HCT116 (cell line): ENCODE results near the gene ZNF541. TPM values are rescaled to one million over a fixed set of nuclear protein-coding genes. Genes with fewer than 3 reads are reported as not detected.

ENCODE experiments used
- ATAC-seq: fragments of 200-7000 bp; cut with Tn5 transposase; 2 replicates; pipeline ENCODE4 v1.9.1; 2020; ENCODE audit warnings: mild to moderate bottlenecking, moderate library complexity
- BruUV-seq: library from RNA; stranded (reverse); fragments of 400-500 nt; replicated peaks from 2 replicates; lab custom pipeline; 2021; lab: Mats Ljungman, UMichigan
- CTCF ChIA-PET: fragments of 300-600 bp; sonication (Branson Sonifier 250); formaldehyde crosslinking; loops from one replicate; lab custom pipeline; 2021; ENCODE audit warnings: antibody characterized with exemption; lab: Charles Lee
- POLR2A ChIA-PET: fragments of 300-600, 350-600 bp; sonication (Branson Sonifier 250); formaldehyde crosslinking; loops from one replicate; lab custom pipeline; 2021; ENCODE audit warnings: antibody characterized with exemption; lab: Charles Lee
- RAD21 ChIA-PET, 2 experiments: fragments of 300-600 bp; sonication (Branson Sonifier 250); formaldehyde crosslinking; loops; one replicate each; lab custom pipeline; 2023; ENCODE audit warnings: low total read pairs in 2 of 2; ENCODE audit not compliant: uncharacterized antibody in 2 of 2, unreplicated experiment in 2 of 2, low non-redundant PET in 1 of 2; lab: Charles Lee
- DNase-seq: peaks from one replicate; pipeline ENCODE4 v3.0.0-alpha.2; 2010; ENCODE audit warnings: low read depth, low spot score
- H2AFZ ChIP-seq: fragments of 200-600 bp; shearing (Covaris generic), sonication (generic); 2 replicates; pipeline ENCODE4 v1.6.1; 2017; ENCODE audit warnings: low read depth, mixed run types, mixed read lengths, antibody characterized with exemption, low read length; ENCODE audit not compliant: poor library complexity, severe bottlenecking
- H3K27ac ChIP-seq: 2 replicates; pipeline ENCODE4 v1.5.1; 2012; ENCODE audit warnings: low read depth, low read length
- H3K27me3 ChIP-seq: fragments of 200-600 bp; sonication (generic); 2 replicates; pipeline ENCODE4 v1.6.1; 2016; ENCODE audit warnings: mixed run types, low read length, mixed read lengths; ENCODE audit not compliant: insufficient read depth
- H3K36me3 ChIP-seq, 2 experiments: fragments of 200-500 bp in 1 of 2; fragments of 200-600 bp in 1 of 2; sonication (Bioruptor generic) in 1 of 2; sonication (generic) in 1 of 2; 2 replicates each; pipeline versions ENCODE4 v1.5.1 to v1.6.1; 2014 to 2016; ENCODE audit warnings: low read length in 2 of 2, inconsistent platforms in 1 of 2, mixed read lengths in 1 of 2, mixed run types in 1 of 2; ENCODE audit not compliant: insufficient read depth in 2 of 2, control insufficient read depth in 1 of 2
- H3K4me1 ChIP-seq, 2 experiments: fragments of 200-600 bp in 1 of 2; sonication (generic) in 1 of 2; 2 replicates each; pipeline versions ENCODE4 v1.5.1 to v1.6.1; 2012 to 2017; ENCODE audit warnings: low read length in 2 of 2, inconsistent platforms in 1 of 2, mild to moderate bottlenecking in 1 of 2, mixed read lengths in 1 of 2, mixed run types in 1 of 2, moderate library complexity in 1 of 2; ENCODE audit not compliant: insufficient read depth in 2 of 2, control insufficient read depth in 1 of 2
- H3K4me2 ChIP-seq: fragments of 200-600 bp; sonication (generic); 2 replicates; pipeline ENCODE4 v1.6.1; 2017; ENCODE audit warnings: mixed run types, low read length, mixed read lengths
- H3K4me3 ChIP-seq, 2 experiments: fragments of 200-600 bp in 1 of 2; sonication (generic) in 1 of 2; replicated peaks in 1 of 2; 2 replicates each; pipeline ENCODE4 v1.5.1; 2011 to 2016; ENCODE audit warnings: low read length in 2 of 2, control low read depth in 1 of 2, low read depth in 1 of 2, mild to moderate bottlenecking in 1 of 2, mixed read lengths in 1 of 2, mixed run types in 1 of 2
- H3K79me2 ChIP-seq: fragments of 200-600 bp; sonication (generic); 2 replicates; pipeline ENCODE4 v1.6.1; 2017; ENCODE audit warnings: mild to moderate bottlenecking, mixed run types, low read length, moderate library complexity, mixed read lengths; ENCODE audit not compliant: insufficient read depth
- H3K9ac ChIP-seq: fragments of 200-600 bp; sonication (generic); 2 replicates; pipeline ENCODE4 v1.6.1; 2016; ENCODE audit warnings: low read length, mixed read lengths
- H3K9me2 ChIP-seq: fragments of 200-600 bp; sonication (generic), shearing (Covaris generic); 2 replicates; pipeline ENCODE4 v1.6.1; 2017; ENCODE audit warnings: mixed run types, mild to moderate bottlenecking, moderate library complexity; ENCODE audit not compliant: insufficient read depth
- H3K9me3 ChIP-seq, 2 experiments: fragments of 200-500 bp in 1 of 2; fragments of 200-600 bp in 1 of 2; sonication (Bioruptor generic) in 1 of 2; sonication (generic) in 1 of 2; 2 replicates each; pipeline ENCODE4 v1.6.1; 2014 to 2017; ENCODE audit warnings: low read length in 2 of 2, mixed read lengths in 2 of 2, inconsistent platforms in 1 of 2, low read depth in 1 of 2, mild to moderate bottlenecking in 1 of 2, mixed run types in 1 of 2, moderate library complexity in 1 of 2; ENCODE audit not compliant: control insufficient read depth in 1 of 2, insufficient read depth in 1 of 2
- H4K20me1 ChIP-seq: fragments of 200-600 bp; sonication (generic), shearing (Covaris generic); 2 replicates; pipeline ENCODE4 v1.6.1; 2017; ENCODE audit warnings: mixed run types, mild to moderate bottlenecking, moderate library complexity; ENCODE audit not compliant: insufficient read depth
- ATF3 ChIP-seq: IDR thresholded peaks from 2 replicates; pipeline ENCODE4 v1.6.1; 2012
- CBX3 ChIP-seq: IDR thresholded peaks from 2 replicates; pipeline ENCODE4 v1.6.1; 2012; ENCODE audit warnings: low read depth
- EZH2 ChIP-seq: fragments of 200-600 bp; sonication (generic); IDR thresholded peaks from 2 replicates; pipeline ENCODE4 v1.6.1; 2017; ENCODE audit warnings: antibody characterized with exemption, mixed run types
- EZH2phosphoT487 ChIP-seq: fragments of 200-600 bp; IDR thresholded peaks from 2 replicates; pipeline ENCODE4 v1.6.1; 2018; ENCODE audit warnings: antibody characterized with exemption, borderline replicate concordance
- FOSL1 ChIP-seq: IDR thresholded peaks from 2 replicates; pipeline ENCODE4 v1.6.1; 2012; ENCODE audit warnings: low read depth
- JUND ChIP-seq: IDR thresholded peaks from 2 replicates; pipeline ENCODE4 v1.6.1; 2012
- POLR2A ChIP-seq: IDR thresholded peaks from 2 replicates; pipeline ENCODE4 v1.7.0; 2011; ENCODE audit warnings: borderline replicate concordance; ENCODE audit not compliant: insufficient read depth, insufficient read length; ENCODE audit errors: extremely low read depth
- SIN3A ChIP-seq: IDR thresholded peaks from 2 replicates; pipeline ENCODE4 v1.6.1; 2012; ENCODE audit warnings: low read depth
- YY1 ChIP-seq: IDR thresholded peaks from 2 replicates; pipeline ENCODE4 v1.6.1; 2011; ENCODE audit warnings: low read length, low read depth, moderate library complexity, mild to moderate bottlenecking; ENCODE audit not compliant: insufficient replicate concordance; ENCODE audit errors: extremely low read depth
- intact Hi-C: fragments of 100-400 bp; cut with micrococcal nuclease; formaldehyde crosslinking; loops from 2 replicates; pipeline ENCODE4 v1.10.0; 2022
- total RNA-seq: library from RNA; stranded (reverse); gene quantifications from one replicate; pipeline ENCODE4 v1.2.1, GENCODE V29; 2021; ENCODE audit not compliant: unreplicated experiment
- TF ChIP-seq, protein P1 (sequence below): IDR thresholded peaks from 2 replicates; pipeline ENCODE4 v1.6.1; 2012; ENCODE audit warnings: low read depth

ZNF541 gene
- total RNA-seq, 1 experiment from 2014 or later: not detected

DNA sequence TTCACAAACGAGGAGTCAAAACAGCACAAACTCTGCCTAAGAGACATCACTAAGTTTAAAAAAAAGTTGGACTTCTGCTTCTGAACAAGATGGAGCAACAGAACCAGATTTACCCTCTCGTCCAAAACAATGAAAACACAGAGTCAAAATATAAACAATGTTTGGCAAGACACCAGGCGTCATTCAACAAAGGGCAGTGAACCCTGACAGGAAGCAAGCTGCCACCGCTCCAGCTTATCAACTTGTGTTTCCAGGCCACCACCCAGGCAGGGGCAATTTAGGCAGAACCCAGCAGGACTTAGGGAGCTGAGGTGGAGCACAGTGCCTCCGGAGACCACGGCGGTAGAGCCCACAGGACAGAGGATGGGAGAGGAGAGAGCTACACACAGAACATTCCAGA, 49.5 kb downstream of the ZNF541 start:
- Histone ChIP-seq H3K9ac (no peak overlapping the region), H3K27me3 (no peaks in the 10 kb centered on the region), H3K4me2 (no peak overlapping the region), H2AFZ (no peak overlapping the region), H3K36me3 (no peaks in the 10 kb centered on the region), H3K4me1 (no peaks in the 10 kb centered on the region), H3K79me2 (no peaks in the 10 kb centered on the region), H3K4me3 (no peak overlapping the region), H4K20me1 (no peaks in the 10 kb centered on the region), H3K27ac (no peak overlapping the region), H3K9me2 (no peaks in the 10 kb centered on the region), H3K9me3 (no peaks in the 10 kb centered on the region)
- ATAC-seq: no peak
- CTCF ChIA-PET: interaction anchor here (1.4 kb wide), 1 partner anchor 8 kb away, joined by 11 read pairs; the partner anchor contains the start of gene NAPA
- RAD21 ChIA-PET: no interaction called here
- POLR2A ChIA-PET: no interaction called here
- intact Hi-C loops: no loop called here
- no TSS peak for BruUV-seq
- DNase-seq: no peak
- TF ChIP-seq EZH2phosphoT487 (no peak), ATF3 (no peak), CBX3 (no peak), FOSL1 (no peak), POLR2A (no peak), JUND (no peak), SIN3A (no peak), YY1 (no peak), EZH2 (no peak)
- TF ChIP-seq, protein P1, sequence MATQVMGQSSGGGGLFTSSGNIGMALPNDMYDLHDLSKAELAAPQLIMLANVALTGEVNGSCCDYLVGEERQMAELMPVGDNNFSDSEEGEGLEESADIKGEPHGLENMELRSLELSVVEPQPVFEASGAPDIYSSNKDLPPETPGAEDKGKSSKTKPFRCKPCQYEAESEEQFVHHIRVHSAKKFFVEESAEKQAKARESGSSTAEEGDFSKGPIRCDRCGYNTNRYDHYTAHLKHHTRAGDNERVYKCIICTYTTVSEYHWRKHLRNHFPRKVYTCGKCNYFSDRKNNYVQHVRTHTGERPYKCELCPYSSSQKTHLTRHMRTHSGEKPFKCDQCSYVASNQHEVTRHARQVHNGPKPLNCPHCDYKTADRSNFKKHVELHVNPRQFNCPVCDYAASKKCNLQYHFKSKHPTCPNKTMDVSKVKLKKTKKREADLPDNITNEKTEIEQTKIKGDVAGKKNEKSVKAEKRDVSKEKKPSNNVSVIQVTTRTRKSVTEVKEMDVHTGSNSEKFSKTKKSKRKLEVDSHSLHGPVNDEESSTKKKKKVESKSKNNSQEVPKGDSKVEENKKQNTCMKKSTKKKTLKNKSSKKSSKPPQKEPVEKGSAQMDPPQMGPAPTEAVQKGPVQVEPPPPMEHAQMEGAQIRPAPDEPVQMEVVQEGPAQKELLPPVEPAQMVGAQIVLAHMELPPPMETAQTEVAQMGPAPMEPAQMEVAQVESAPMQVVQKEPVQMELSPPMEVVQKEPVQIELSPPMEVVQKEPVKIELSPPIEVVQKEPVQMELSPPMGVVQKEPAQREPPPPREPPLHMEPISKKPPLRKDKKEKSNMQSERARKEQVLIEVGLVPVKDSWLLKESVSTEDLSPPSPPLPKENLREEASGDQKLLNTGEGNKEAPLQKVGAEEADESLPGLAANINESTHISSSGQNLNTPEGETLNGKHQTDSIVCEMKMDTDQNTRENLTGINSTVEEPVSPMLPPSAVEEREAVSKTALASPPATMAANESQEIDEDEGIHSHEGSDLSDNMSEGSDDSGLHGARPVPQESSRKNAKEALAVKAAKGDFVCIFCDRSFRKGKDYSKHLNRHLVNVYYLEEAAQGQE: no peak

Other genes starting within 250 kb of the ZNF541 start
- 0.12 TPM for gene C5AR2, start 241.0 kb downstream of the ZNF541 start, total RNA-seq
- gene DHX34, start 223.8 kb downstream of the ZNF541 start, total RNA-seq: 30.5 TPM
- gene MEIS3, start 153.6 kb downstream of the ZNF541 start, total RNA-seq: 35.8 TPM
- gene SLC8A2, start 101.3 kb downstream of the ZNF541 start, total RNA-seq: 0.98 TPM
- gene KPTN, start 88.9 kb downstream of the ZNF541 start, total RNA-seq: 23.8 TPM
- 58.8 TPM for gene NAPA, start 58.1 kb downstream of the ZNF541 start, total RNA-seq
- 11.3 TPM for gene BICRA, start 36.0 kb upstream of the ZNF541 start, total RNA-seq
- 60.5 TPM for gene EHD2, start 140.3 kb upstream of the ZNF541 start, total RNA-seq
- 322 TPM for gene NOP53, start 172.4 kb upstream of the ZNF541 start, total RNA-seq
- gene SELENOW, start 205.6 kb upstream of the ZNF541 start, total RNA-seq: 181 TPM
- gene TPRX1, start 231.4 kb upstream of the ZNF541 start, total RNA-seq: not detected
- not detected for gene CRX, start 248.8 kb upstream of the ZNF541 start, total RNA-seq